Caco-2 (cell line): ENCODE results near the gene RAB5B. TPM values are rescaled to one million over a fixed set of nuclear protein-coding genes. Genes with fewer than 3 reads are reported as not detected.

Experiments
- BruUV-seq: library from RNA; stranded (reverse); fragments of 400-500 nt; replicated peaks from 2 replicates; lab custom pipeline; 2021; lab: Mats Ljungman, UMichigan
- CTCF ChIA-PET: fragments of 300-600 bp; sonication (Branson Sonifier 250); formaldehyde crosslinking; loops from one replicate; lab custom pipeline; 2022; ENCODE audit warnings: antibody characterized with exemption; lab: Charles Lee
- POLR2A ChIA-PET: fragments of 300-600 bp; sonication (Branson Sonifier 250); formaldehyde crosslinking; loops from one replicate; lab custom pipeline; 2022; ENCODE audit warnings: antibody characterized with exemption; lab: Charles Lee
- DNase-seq, 2 experiments: peaks; one replicate each; pipeline versions ENCODE4 v3.0.0 to v3.0.0-alpha.2; 2020 to 2022
- H3K27me3 ChIP-seq: replicated peaks from 2 replicates; pipeline ENCODE4 v1.6.0; 2011; ENCODE audit warnings: low read length; ENCODE audit not compliant: control insufficient read depth, insufficient read depth
- H3K36me3 ChIP-seq: 2 replicates; pipeline ENCODE4 v1.5.1; 2011; ENCODE audit warnings: low read length; ENCODE audit not compliant: control insufficient read depth, insufficient read depth
- H3K4me1 ChIP-seq: fragments of 250-450 bp; sonication (Bioruptor Pico); 2 replicates; pipeline ENCODE4 v1.5.1; 2020; ENCODE audit warnings: mild to moderate bottlenecking
- H3K4me3 ChIP-seq: 2 replicates; pipeline ENCODE4 v1.5.1; 2011; ENCODE audit warnings: low read depth, mild to moderate bottlenecking, control low read depth, low read length
- H3K9me3 ChIP-seq: fragments of 250-450 bp; sonication (Bioruptor Pico); 2 replicates; pipeline ENCODE4 v1.5.1; 2020; ENCODE audit warnings: mild to moderate bottlenecking, moderate library complexity
- H3K27ac Mint-ChIP-seq: one replicate; pipeline ENCODE4 v1.8.0; 2022; ENCODE audit warnings: mixed read lengths; ENCODE audit not compliant: unreplicated experiment
- H3K27me3 Mint-ChIP-seq: one replicate; pipeline ENCODE4 v1.8.0; 2022; ENCODE audit warnings: mixed read lengths; ENCODE audit not compliant: insufficient read depth, unreplicated experiment
- H3K36me3 Mint-ChIP-seq: one replicate; pipeline ENCODE4 v1.8.0; 2022; ENCODE audit warnings: mild to moderate bottlenecking, mixed read lengths; ENCODE audit not compliant: insufficient read depth, unreplicated experiment
- H3K4me1 Mint-ChIP-seq: one replicate; pipeline ENCODE4 v1.8.0; 2022; ENCODE audit warnings: low read depth, mixed read lengths; ENCODE audit not compliant: unreplicated experiment
- H3K4me3 Mint-ChIP-seq: one replicate; pipeline ENCODE4 v1.8.0; 2022; ENCODE audit warnings: mild to moderate bottlenecking, moderate library complexity, mixed read lengths; ENCODE audit not compliant: unreplicated experiment
- H3K9me3 Mint-ChIP-seq: one replicate; pipeline ENCODE4 v1.8.0; 2022; ENCODE audit warnings: mixed read lengths; ENCODE audit not compliant: unreplicated experiment
- CTCF ChIP-seq, 2 experiments: fragments of 200-600 bp in 1 of 2; IDR thresholded peaks; 1 replicate in 1 of 2; 2 replicates in 1 of 2; pipeline versions ENCODE4 v1.5.1 to v1.8.0; 2011 to 2022; ENCODE audit warnings: antibody characterized with exemption in 1 of 2, control low read depth in 1 of 2, inconsistent platforms in 1 of 2, low read depth in 1 of 2, low read length in 1 of 2, mild to moderate bottlenecking in 1 of 2, moderate library complexity in 1 of 2; ENCODE audit not compliant: insufficient read depth in 1 of 2, severe bottlenecking in 1 of 2, unreplicated experiment in 1 of 2
- intact Hi-C: fragments of 100-400 bp; cut with micrococcal nuclease; formaldehyde crosslinking; loops from one replicate; pipeline ENCODE4 v1.10.0; 2022; ENCODE audit not compliant: unreplicated experiment
- total RNA-seq: library from RNA; stranded (reverse); gene quantifications from 2 replicates; pipeline ENCODE4 v1.2.3, GENCODE V29; 2022

RAB5B gene
- total RNA-seq, 1 experiment from 2014 or later = 107 TPM

GRCh38 chr12:55925870-55926737 lies 47.8 kb upstream of the RAB5B start:
- Histone ChIP-seq H3K4me3 (peak overlapping the region; percentile 74), H3K4me1 (peaks cover 15% of the 10 kb centered on the region), H3K9me3 (no peaks in the 10 kb centered on the region), H3K27me3 (no peaks in the 10 kb centered on the region), H3K36me3 (peaks cover 1% of the 10 kb centered on the region; the same call in 1 of the 2 replicates)
- Mint-ChIP-seq H3K4me1 (peaks cover 30% of the 10 kb centered on the region), H3K27ac (peak overlapping the region; percentile 97), H3K4me3 (peak overlapping the region; percentile 98), H3K27me3 (no peaks in the 10 kb centered on the region), H3K36me3 (peaks cover 41% of the 10 kb centered on the region), H3K9me3 (no peaks in the 10 kb centered on the region)
- POLR2A ChIA-PET = interaction anchor here (0.7 to 2.9 kb wide), 4 partner anchors 17 to 96 kb away, joined by 3 to 21 read pairs (median 8); partner anchors contain the start of genes DNAJC14 and RAB5B
- intact Hi-C loops = loop anchor here (1.0 to 2.0 kb wide), 2 partner anchors 109 to 187 kb away; partner anchors contain the start of gene SARNP
- CTCF ChIA-PET = interaction anchor here (0.6 to 2.9 kb wide), 11 partner anchors 14 to 273 kb away, joined by 3 to 11 read pairs (median 5); partner anchors contain the start of genes ORMDL2 and SARNP
- BruUV-seq = TSS peak; percentile 42
- DNase-seq = no peak
- no peak for TF ChIP-seq CTCF (IDR thresholded peaks at IDR 0.05; ENCODE audit: insufficient read depth in 1 of 2, low read depth in 1 of 2, low read length in 1 of 2, severe bottlenecking in 1 of 2, unreplicated experiment in 1 of 2)

- peaks cover 19% of the 10 kb centered on the region for H3K4me1 ChIP-seq
- no peaks in the 10 kb centered on the region for H3K9me3 ChIP-seq
- no TSS peak for BruUV-seq
- H3K4me3 ChIP-seq = peak overlapping the region; percentile 74
- no peaks in the 10 kb centered on the region for H3K27me3 ChIP-seq
- peaks cover 1% of the 10 kb centered on the region; the same call in 1 of the 2 replicates for H3K36me3 ChIP-seq
- H3K4me3 Mint-ChIP-seq = peak overlapping the region; percentile 98
- intact Hi-C loops = loop anchor here (1.0 to 2.0 kb wide), 2 partner anchors 110 to 188 kb away; partner anchors contain the start of gene SARNP
- CTCF ChIA-PET = interaction anchor here (0.6 to 2.9 kb wide), 17 partner anchors 13 to 428 kb away, joined by 3 to 11 read pairs (median 5); partner anchors contain the start of genes ORMDL2, RAB5B and SARNP
- H3K4me1 Mint-ChIP-seq = peaks cover 35% of the 10 kb centered on the region
- POLR2A ChIA-PET = interaction anchor here (0.7 to 2.9 kb wide), 5 partner anchors 18 to 109 kb away, joined by 3 to 21 read pairs (median 6); partner anchors contain the start of genes DNAJC14, ORMDL2, RAB5B and SARNP
- TF ChIP-seq CTCF (IDR thresholded peaks at IDR 0.05; ENCODE audit: insufficient read depth in 1 of 2, low read depth in 1 of 2, low read length in 1 of 2, severe bottlenecking in 1 of 2, unreplicated experiment in 1 of 2) = peak; percentile 79 to 86
- peak overlapping the region; percentile 97 for H3K27ac Mint-ChIP-seq
- no peaks in the 10 kb centered on the region for H3K27me3 Mint-ChIP-seq
- peaks cover 49% of the 10 kb centered on the region for H3K36me3 Mint-ChIP-seq
- DNase-seq = peak; percentile 89 to 95
- H3K9me3 Mint-ChIP-seq = no peaks in the 10 kb centered on the region
These were observed 46.9 kb upstream of the RAB5B start for GRCh38 chr12:55926738-55927587.
